Mesothelial cell of epicardium (in vitro differentiated cells): Measurements from ENCODE around the gene TAGLN2. TPM values are rescaled to one million over a fixed set of nuclear protein-coding genes. Genes with fewer than 3 reads are reported as not detected.

Source experiments
- DNase-seq, 2 experiments: peaks; one replicate each; pipeline ENCODE4 v3.0.0; 2021; ENCODE audit warnings: low spot score in 2 of 2; ENCODE audit not compliant: unreplicated experiment in 2 of 2
- H3K27ac Mint-ChIP-seq: 2 replicates; pipeline ENCODE4 v1.8.0; 2021; ENCODE audit warnings: mixed read lengths
- H3K27me3 Mint-ChIP-seq: 2 replicates; pipeline ENCODE4 v1.8.0; 2021; ENCODE audit warnings: low read depth, mixed read lengths
- H3K36me3 Mint-ChIP-seq: 2 replicates; pipeline ENCODE4 v1.8.0; 2021; ENCODE audit warnings: mixed read lengths
- H3K4me1 Mint-ChIP-seq: 2 replicates; pipeline ENCODE4 v1.8.0; 2021; ENCODE audit warnings: mixed read lengths
- H3K4me3 Mint-ChIP-seq: 2 replicates; pipeline ENCODE4 v1.8.0; 2021; ENCODE audit warnings: mild to moderate bottlenecking, moderate library complexity, mixed read lengths
- H3K9me3 Mint-ChIP-seq: 2 replicates; pipeline ENCODE4 v1.8.0; 2021; ENCODE audit warnings: mixed read lengths
- total RNA-seq: library from RNA; stranded (reverse); gene quantifications from 3 replicates; pipeline ENCODE4 v1.2.1, GENCODE V29; 2021
- TF ChIP-seq, protein P1 (sequence below): fragments of 200-600 bp; sonication (generic); IDR thresholded peaks from one replicate; pipeline ENCODE4 v1.5.0; 2021; ENCODE audit warnings: antibody characterized with exemption; ENCODE audit not compliant: unreplicated experiment

Gene TAGLN2
- total RNA-seq, 1 donor from 2014 or later = 41.6 TPM

DNA sequence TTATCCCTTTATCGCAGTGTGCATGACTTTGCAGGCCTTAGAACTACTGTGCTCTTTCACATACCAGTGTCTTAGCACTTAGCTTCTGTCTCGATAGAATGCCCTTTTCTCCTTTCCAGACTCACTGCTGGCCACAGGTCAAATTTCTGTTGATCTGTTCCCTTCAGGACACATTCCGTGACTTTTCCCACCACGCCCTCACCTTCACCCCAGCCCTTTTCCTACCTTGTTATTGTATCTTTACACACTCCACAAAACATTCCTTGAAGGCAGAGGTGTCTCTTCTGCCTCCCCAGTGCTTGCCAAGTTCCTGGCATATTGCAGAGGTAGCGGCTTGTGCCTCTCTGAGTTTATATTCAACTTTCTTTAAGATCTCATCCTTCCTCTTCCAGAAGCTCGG, 23.8 kb upstream of the TAGLN2 start:
- no peaks in the 10 kb centered on the region for H3K9me3 Mint-ChIP-seq
- peaks cover 53% of the 10 kb centered on the region for H3K4me1 Mint-ChIP-seq
- no peaks in the 10 kb centered on the region for H3K36me3 Mint-ChIP-seq
- peaks cover 17% of the 10 kb centered on the region for H3K27me3 Mint-ChIP-seq
- peak overlapping the region; percentile 14 for H3K27ac Mint-ChIP-seq
- TF ChIP-seq, protein P1, sequence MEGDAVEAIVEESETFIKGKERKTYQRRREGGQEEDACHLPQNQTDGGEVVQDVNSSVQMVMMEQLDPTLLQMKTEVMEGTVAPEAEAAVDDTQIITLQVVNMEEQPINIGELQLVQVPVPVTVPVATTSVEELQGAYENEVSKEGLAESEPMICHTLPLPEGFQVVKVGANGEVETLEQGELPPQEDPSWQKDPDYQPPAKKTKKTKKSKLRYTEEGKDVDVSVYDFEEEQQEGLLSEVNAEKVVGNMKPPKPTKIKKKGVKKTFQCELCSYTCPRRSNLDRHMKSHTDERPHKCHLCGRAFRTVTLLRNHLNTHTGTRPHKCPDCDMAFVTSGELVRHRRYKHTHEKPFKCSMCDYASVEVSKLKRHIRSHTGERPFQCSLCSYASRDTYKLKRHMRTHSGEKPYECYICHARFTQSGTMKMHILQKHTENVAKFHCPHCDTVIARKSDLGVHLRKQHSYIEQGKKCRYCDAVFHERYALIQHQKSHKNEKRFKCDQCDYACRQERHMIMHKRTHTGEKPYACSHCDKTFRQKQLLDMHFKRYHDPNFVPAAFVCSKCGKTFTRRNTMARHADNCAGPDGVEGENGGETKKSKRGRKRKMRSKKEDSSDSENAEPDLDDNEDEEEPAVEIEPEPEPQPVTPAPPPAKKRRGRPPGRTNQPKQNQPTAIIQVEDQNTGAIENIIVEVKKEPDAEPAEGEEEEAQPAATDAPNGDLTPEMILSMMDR = no peak
- DNase-seq = no peak
- no peak overlapping the region for H3K4me3 Mint-ChIP-seq

DNA sequence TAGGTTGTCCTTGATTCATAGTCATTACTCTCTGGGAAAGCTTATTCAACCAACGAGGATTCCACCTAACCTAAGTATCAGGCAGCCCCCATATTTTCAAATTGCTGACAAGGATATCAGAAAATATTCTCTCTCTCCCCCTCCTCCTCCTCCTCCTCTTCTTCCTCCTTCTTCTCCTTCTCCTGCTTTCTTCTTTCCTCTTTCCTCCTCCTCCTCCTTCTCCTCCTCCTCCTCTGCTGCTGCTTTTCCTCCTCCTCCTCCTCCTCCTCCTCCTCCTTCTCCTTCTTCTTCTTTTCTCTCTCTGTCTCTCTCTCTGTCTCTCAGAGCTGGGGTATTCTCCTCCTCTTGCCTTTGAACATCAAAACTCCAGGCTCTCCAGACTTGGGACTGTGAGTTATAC, 22.6 kb upstream of the TAGLN2 start:
- TF ChIP-seq, protein P1 = no peak
- H3K36me3 Mint-ChIP-seq = no peaks in the 10 kb centered on the region
- H3K9me3 Mint-ChIP-seq = no peaks in the 10 kb centered on the region
- DNase-seq = no peak
- H3K4me1 Mint-ChIP-seq = peaks cover 60% of the 10 kb centered on the region
- no peak overlapping the region for H3K4me3 Mint-ChIP-seq
- H3K27ac Mint-ChIP-seq = peak overlapping the region; percentile 76
- peaks cover 10% of the 10 kb centered on the region for H3K27me3 Mint-ChIP-seq

DNA sequence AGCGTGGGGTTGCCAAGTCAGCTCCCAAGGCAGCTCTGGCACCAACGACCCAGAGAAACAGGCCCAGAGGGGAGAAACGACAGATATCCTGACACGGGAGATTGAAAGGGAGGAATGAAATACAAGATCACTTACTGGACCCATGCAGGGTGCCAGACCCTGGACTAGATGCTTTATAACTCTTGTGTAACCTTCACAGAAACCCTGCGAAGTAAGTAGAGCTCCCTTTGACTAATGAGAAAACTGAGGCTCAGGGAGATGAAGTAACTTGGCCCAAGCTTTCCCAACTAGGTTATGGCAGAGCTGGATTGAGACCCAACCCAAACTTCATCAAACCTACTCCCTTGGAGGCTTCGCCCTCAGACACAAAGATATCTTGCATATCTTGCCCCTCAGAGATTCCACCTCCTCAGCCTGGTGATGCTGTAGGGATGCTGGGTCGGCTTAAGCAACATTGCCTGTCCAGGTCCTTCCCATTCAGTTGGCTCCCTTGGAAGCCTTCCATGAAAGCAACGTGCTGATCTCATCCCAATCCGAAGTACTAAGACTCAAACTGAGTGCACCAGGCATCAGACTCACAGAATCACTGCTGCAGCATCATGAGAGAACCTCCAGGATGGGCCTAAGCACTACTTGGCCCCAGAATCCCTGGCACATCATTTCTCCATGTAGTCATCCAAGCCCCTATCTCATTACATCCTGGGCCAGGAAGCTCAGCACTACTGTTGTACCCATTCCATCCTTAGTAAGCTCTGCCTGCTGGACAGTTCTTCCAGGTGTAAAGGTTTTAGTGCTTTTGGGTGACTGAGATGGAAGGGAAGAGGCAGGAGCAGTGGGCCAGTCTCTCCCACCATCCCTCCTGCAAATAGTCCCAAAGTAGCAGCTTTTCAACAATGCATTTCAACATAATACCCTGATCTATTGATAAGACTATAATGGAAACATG, 21.2 kb upstream of the TAGLN2 start:
- peak overlapping the region; percentile 93 for H3K4me3 Mint-ChIP-seq
- DNase-seq = no peak
- H3K27me3 Mint-ChIP-seq = peaks cover 4% of the 10 kb centered on the region
- no peaks in the 10 kb centered on the region for H3K36me3 Mint-ChIP-seq
- peaks cover 73% of the 10 kb centered on the region for H3K4me1 Mint-ChIP-seq
- TF ChIP-seq, protein P1 = no peak
- no peaks in the 10 kb centered on the region for H3K9me3 Mint-ChIP-seq
- peak overlapping the region; percentile 77 for H3K27ac Mint-ChIP-seq

DNA sequence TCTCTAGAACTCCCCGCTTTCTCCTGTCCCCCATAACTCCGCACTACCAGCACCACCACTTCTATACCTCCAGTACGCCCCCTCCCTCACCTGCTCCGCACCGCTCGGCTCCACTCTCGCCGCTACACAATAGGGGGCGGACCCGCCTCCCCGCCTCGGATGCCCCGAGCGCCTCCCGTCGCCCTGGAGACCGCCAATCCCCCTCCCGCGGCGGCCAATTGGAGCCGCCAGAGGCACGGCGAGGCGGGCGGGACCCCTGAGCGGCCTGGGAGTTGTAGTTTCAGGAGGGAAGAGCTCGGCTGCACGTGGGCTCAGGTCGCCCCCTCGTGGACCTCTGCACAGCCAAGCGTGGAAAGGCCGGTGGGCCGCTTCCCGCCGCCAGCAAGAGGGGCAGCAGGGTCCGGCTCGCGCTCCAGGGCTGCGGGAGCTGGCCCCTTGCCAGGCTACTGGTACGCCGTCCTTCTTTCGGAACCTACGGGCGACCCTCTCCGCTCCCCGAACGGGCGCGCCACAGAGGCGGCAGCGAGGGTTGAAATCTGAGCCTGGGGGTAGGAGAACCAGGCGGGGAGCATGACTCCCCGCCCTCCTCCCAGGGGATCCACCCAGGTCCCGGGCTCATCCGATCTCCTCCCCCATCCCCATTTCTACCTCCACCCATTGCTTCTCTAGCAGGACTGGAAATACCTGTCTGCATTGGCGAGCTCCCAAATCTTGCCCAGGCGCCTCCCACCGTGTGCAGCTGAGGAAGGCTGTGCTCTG, 20.4 kb upstream of the TAGLN2 start, which contains the start of gene IGSF9:
Gene IGSF9, minus strand, starts transcription at position 131 of the 759 bp plus-strand sequence. CDS start 2,159 bp downstream, outside the sequence.
- H3K27ac Mint-ChIP-seq = peak within 1 kb of the TSS; percentile 95
- peak; percentile 87 to 96 for DNase-seq
- TF ChIP-seq, protein P1 = peak; percentile 56

DNA sequence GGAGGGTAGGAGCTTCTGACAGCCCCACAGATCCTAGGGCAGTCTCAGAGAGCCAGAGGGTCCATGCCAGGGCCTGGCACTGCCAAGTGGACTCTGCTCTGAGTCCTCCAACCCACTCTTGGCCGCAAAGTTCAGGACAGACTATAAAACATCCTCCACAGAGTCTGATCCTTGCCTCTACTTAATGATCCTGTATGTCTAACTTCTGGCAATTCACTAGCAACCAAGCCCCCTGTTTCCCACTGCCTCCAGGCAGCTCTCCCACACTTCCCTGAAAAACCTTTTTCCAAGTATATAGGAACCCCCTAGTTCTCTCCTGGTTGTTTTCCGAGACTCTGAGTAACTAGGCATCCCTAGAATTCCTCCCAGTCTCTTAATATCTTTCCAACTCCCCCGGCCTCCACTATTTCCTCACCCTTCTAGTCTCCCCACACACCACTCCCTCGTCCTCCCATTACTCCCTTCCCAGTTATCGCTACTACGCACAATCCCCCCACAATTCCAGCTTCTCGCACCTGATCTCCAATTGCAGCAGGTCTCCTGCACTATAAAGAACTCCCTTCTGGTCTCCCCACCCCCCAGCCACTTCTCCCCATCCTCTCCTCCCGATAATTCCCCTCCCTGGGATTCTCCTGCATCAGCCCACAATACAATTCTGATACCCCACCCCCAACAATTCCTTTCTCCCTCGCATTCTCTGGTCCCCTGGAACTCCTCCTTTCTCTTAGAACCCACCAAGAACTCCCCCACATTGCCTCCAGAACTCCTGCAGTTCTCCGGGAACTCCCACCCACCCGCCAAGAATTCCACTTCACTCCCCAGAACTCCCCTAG, 19.5 kb upstream of the TAGLN2 start:
- Mint-ChIP-seq H3K27me3 (peaks cover 2% of the 10 kb centered on the region), H3K4me3 (peak overlapping the region; percentile 93), H3K36me3 (peaks cover 4% of the 10 kb centered on the region), H3K4me1 (peaks cover 78% of the 10 kb centered on the region), H3K27ac (peak overlapping the region; percentile 95), H3K9me3 (no peaks in the 10 kb centered on the region)
- DNase-seq = no peak
- TF ChIP-seq, protein P1 = no peak

More for the DNA sequence above, 20.4 kb upstream of the TAGLN2 start, which contains the start of gene IGSF9:
- peaks cover 75% of the 10 kb centered on the region for H3K4me1 Mint-ChIP-seq
- H3K4me3 Mint-ChIP-seq = peak within 1 kb of the TSS; percentile 93
- H3K36me3 Mint-ChIP-seq = no peaks in the 10 kb centered on the region
- peaks cover 2% of the 10 kb centered on the region for H3K27me3 Mint-ChIP-seq
- H3K9me3 Mint-ChIP-seq = no peaks in the 10 kb centered on the region
